Peyer's patch (tissue), 4 donors: Measurements from ENCODE around the gene RNF11.

Source experiments
- CTCF ChIP-seq, 6 experiments: fragments of 450-650 bp in 4 of 6; fragments of 200-600 bp in 2 of 6; sonication (generic) in 1 of 6; IDR thresholded peaks; one replicate each; pipeline ENCODE4 v1.5.1; 2017 to 2019; ENCODE audit warnings: antibody characterized with exemption in 6 of 6, mild to moderate bottlenecking in 3 of 6, moderate library complexity in 1 of 6
- POLR2A ChIP-seq, 2 donors: fragments of 450-650 bp; IDR thresholded peaks; one replicate each; pipeline ENCODE4 v1.5.1; 2017; ENCODE audit warnings: antibody characterized with exemption in 2 of 2, mild to moderate bottlenecking in 2 of 2, moderate library complexity in 2 of 2

- TF ChIP-seq CTCF (IDR thresholded peaks at IDR 0.05) (no peak), POLR2A (IDR thresholded peaks at IDR 0.05) (no peak)
Observed at GRCh38 chr1:51247022-51247421, 10.9 kb downstream of the RNF11 start.
